ENCODE measurements around the gene ABI1.

The ABI1 gene

GRCh38 chr10:26807532-26807931, 53.2 kb downstream of the ABI1 start:
- Histone ChIP-seq H3K27me3 (ENCODE audit: insufficient read depth, poor library complexity, severe bottlenecking) (no peaks in the 10 kb centered on the region), H3K27ac (replicated peaks) (no peak overlapping the region), H3K4me3 (replicated peaks; ENCODE audit: insufficient read depth, low read length) (no peak overlapping the region)
- TF ChIP-seq SPI1 (IDR thresholded peaks at IDR 0.05; ENCODE audit: borderline replicate concordance, low read depth) (no peak), REST (IDR thresholded peaks at IDR 0.05; ENCODE audit: insufficient replicate concordance, low read depth) (no peak), POLR2AphosphoS5 (IDR thresholded peaks at IDR 0.05; ENCODE audit: low read depth) (no peak), GABPA (IDR thresholded peaks at IDR 0.05; ENCODE audit: low read depth) (no peak)
- TF ChIP-seq, protein P1, sequence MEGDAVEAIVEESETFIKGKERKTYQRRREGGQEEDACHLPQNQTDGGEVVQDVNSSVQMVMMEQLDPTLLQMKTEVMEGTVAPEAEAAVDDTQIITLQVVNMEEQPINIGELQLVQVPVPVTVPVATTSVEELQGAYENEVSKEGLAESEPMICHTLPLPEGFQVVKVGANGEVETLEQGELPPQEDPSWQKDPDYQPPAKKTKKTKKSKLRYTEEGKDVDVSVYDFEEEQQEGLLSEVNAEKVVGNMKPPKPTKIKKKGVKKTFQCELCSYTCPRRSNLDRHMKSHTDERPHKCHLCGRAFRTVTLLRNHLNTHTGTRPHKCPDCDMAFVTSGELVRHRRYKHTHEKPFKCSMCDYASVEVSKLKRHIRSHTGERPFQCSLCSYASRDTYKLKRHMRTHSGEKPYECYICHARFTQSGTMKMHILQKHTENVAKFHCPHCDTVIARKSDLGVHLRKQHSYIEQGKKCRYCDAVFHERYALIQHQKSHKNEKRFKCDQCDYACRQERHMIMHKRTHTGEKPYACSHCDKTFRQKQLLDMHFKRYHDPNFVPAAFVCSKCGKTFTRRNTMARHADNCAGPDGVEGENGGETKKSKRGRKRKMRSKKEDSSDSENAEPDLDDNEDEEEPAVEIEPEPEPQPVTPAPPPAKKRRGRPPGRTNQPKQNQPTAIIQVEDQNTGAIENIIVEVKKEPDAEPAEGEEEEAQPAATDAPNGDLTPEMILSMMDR (IDR thresholded peaks at IDR 0.05; ENCODE audit: insufficient read depth, low read length), result no peak
- DNase-seq (ENCODE audit: low read depth in 1 of 2, low spot score in 1 of 2), result no peak

DNA sequence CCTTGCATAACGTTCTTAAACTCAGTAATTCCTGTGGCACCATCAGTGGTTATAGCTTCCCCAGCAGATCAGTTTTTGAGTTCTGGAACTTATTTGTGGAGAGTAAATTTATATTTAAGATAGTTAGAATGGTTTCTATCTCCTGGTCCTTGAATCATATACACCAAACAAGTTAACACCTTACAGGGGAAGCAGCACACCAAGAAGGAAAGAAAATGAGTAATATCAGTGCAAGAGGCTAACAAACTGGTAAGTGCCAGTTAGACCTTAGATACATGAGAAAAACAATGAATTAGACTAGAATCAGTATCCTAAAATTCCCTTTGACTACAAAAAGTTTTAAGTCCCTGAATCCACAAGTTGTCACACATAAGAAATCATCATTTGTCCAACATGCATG, 54.2 kb downstream of the ABI1 start:
- H3K27me3 ChIP-seq (ENCODE audit: insufficient read depth, poor library complexity, severe bottlenecking), result no peaks in the 10 kb centered on the region
- H3K27ac ChIP-seq (replicated peaks), result no peak overlapping the region
- DNase-seq (ENCODE audit: low read depth in 1 of 2, low spot score in 1 of 2), result no peak
- no peak overlapping the region for H3K4me3 ChIP-seq (replicated peaks; ENCODE audit: insufficient read depth, low read length)
- TF ChIP-seq GABPA (IDR thresholded peaks at IDR 0.05; ENCODE audit: low read depth), result no peak
- TF ChIP-seq, protein P1 (IDR thresholded peaks at IDR 0.05; ENCODE audit: insufficient read depth, low read length), result no peak
- TF ChIP-seq SPI1 (IDR thresholded peaks at IDR 0.05; ENCODE audit: borderline replicate concordance, low read depth), result no peak
- TF ChIP-seq POLR2AphosphoS5 (IDR thresholded peaks at IDR 0.05; ENCODE audit: low read depth), result no peak
- no peak for TF ChIP-seq REST (IDR thresholded peaks at IDR 0.05; ENCODE audit: insufficient replicate concordance, low read depth)

GRCh38 chr10:26805567-26806245, 55.1 kb downstream of the ABI1 start:
- DNase-seq (ENCODE audit: low read depth in 1 of 2, low spot score in 1 of 2), result no peak
- Histone ChIP-seq H3K27me3 (ENCODE audit: insufficient read depth, poor library complexity, severe bottlenecking) (no peaks in the 10 kb centered on the region), H3K4me3 (replicated peaks; ENCODE audit: insufficient read depth, low read length) (no peak overlapping the region), H3K27ac (replicated peaks) (no peak overlapping the region)
- no peak for TF ChIP-seq POLR2AphosphoS5 (IDR thresholded peaks at IDR 0.05; ENCODE audit: low read depth)
- no peak for TF ChIP-seq REST (IDR thresholded peaks at IDR 0.05; ENCODE audit: insufficient replicate concordance, low read depth)
- no peak for TF ChIP-seq SPI1 (IDR thresholded peaks at IDR 0.05; ENCODE audit: borderline replicate concordance, low read depth)
- TF ChIP-seq GABPA (IDR thresholded peaks at IDR 0.05; ENCODE audit: low read depth), result no peak

Measured in HL-60 (cell line).